HepG2 (cell line): ENCODE results near the gene GRAMD1A. TPM values are rescaled to one million over a fixed set of nuclear protein-coding genes. Genes with fewer than 3 reads are reported as not detected.
A peak's percentile ranks its signal among the peaks of the same experiment; 100 is the strongest.

Experiments used
- ARID2 ChIP-seq: sonication (generic); formaldehyde crosslinking; IDR thresholded peaks from 2 replicates; pipeline ENCODE4 v1.8.1; 2022; ENCODE audit warnings: mild to moderate bottlenecking, missing genetic modification reagents, borderline replicate concordance
- ARNT ChIP-seq: fragments of 450-650 bp; IDR thresholded peaks from 2 replicates; pipeline ENCODE4 v1.6.1; 2017
- BORCS8-MEF2B ChIP-seq: sonication (generic); formaldehyde crosslinking; IDR thresholded peaks from 2 replicates; pipeline ENCODE4 v1.8.0; 2022; ENCODE audit warnings: mild to moderate bottlenecking, missing genetic modification reagents
- CAMTA2 ChIP-seq: sonication (generic); formaldehyde crosslinking; IDR thresholded peaks from 2 replicates; pipeline ENCODE4 v1.4.0; 2020; ENCODE audit warnings: mild to moderate bottlenecking, missing genetic modification reagents, borderline replicate concordance
- HBP1 ChIP-seq: IDR thresholded peaks from 2 replicates; pipeline ENCODE4 v1.6.1; 2016; ENCODE audit warnings: low read depth, control low read depth
- NFYB ChIP-seq: sonication (generic); formaldehyde crosslinking; IDR thresholded peaks from 2 replicates; pipeline ENCODE4 v1.4.0; 2020; ENCODE audit warnings: missing genetic modification reagents
- POLR2AphosphoS5 ChIP-seq: IDR thresholded peaks from 2 replicates; pipeline ENCODE4 v1.6.1; 2012; ENCODE audit warnings: low read depth, low read length
- RBFOX2 ChIP-seq: fragments of 200-400 bp; formaldehyde crosslinking; IDR thresholded peaks from 2 replicates; pipeline ENCODE4 v1.6.1; 2017; ENCODE audit warnings: low read depth, mild to moderate bottlenecking, low read length
- RXRB ChIP-seq: IDR thresholded peaks from 2 replicates; pipeline ENCODE4 v1.6.1; 2016; ENCODE audit warnings: borderline replicate concordance, missing genetic modification reagents, missing compliant biosample characterization
- SNRNP70 ChIP-seq: fragments of 200-400 bp; formaldehyde crosslinking; IDR thresholded peaks from 2 replicates; pipeline ENCODE4 v1.6.1; 2017; ENCODE audit warnings: mild to moderate bottlenecking, low read depth, low read length, moderate library complexity
- TFDP2 ChIP-seq: sonication (generic); formaldehyde crosslinking; IDR thresholded peaks from 2 replicates; pipeline ENCODE4 v1.4.0; 2020; ENCODE audit warnings: missing genetic modification reagents
- ZBTB1 ChIP-seq: sonication (generic); formaldehyde crosslinking; IDR thresholded peaks from 2 replicates; pipeline ENCODE4 v1.4.0; 2020; ENCODE audit warnings: missing genetic modification reagents, borderline replicate concordance
- ZBTB49 ChIP-seq: sonication (generic); formaldehyde crosslinking; IDR thresholded peaks from 2 replicates; pipeline ENCODE4 v1.4.0; 2020; ENCODE audit warnings: missing genetic modification reagents, borderline replicate concordance
- ZFYVE20 ChIP-seq: sonication (generic); formaldehyde crosslinking; IDR thresholded peaks from 2 replicates; pipeline ENCODE4 v1.8.0; 2023; ENCODE audit warnings: low read depth, mild to moderate bottlenecking, moderate library complexity, missing genetic modification reagents, borderline replicate concordance
- ZNF430 ChIP-seq: sonication (generic); formaldehyde crosslinking; IDR thresholded peaks from 2 replicates; pipeline ENCODE4 v1.9.0; 2021; ENCODE audit warnings: mild to moderate bottlenecking, missing genetic modification reagents
- ZNF543 ChIP-seq: sonication (generic); formaldehyde crosslinking; IDR thresholded peaks from 2 replicates; pipeline ENCODE4 v1.4.0; 2020; ENCODE audit warnings: mild to moderate bottlenecking, missing genetic modification reagents
- ZNF563 ChIP-seq: sonication (generic); formaldehyde crosslinking; IDR thresholded peaks from 2 replicates; pipeline ENCODE4 v1.8.0; 2022; ENCODE audit warnings: mild to moderate bottlenecking, moderate library complexity, missing genetic modification reagents
- ZNF614 ChIP-seq: IDR thresholded peaks from 2 replicates; pipeline ENCODE4 v1.6.1; 2018; ENCODE audit warnings: missing biosample characterization, missing genetic modification reagents, inconsistent platforms, borderline replicate concordance
- ZNF619 ChIP-seq: sonication (generic); formaldehyde crosslinking; IDR thresholded peaks from 2 replicates; pipeline ENCODE4 v1.4.0; 2020; ENCODE audit warnings: mild to moderate bottlenecking, missing genetic modification reagents
- ZNF678 ChIP-seq: sonication (generic); formaldehyde crosslinking; IDR thresholded peaks from 2 replicates; pipeline ENCODE4 v1.4.0; 2020; ENCODE audit warnings: mild to moderate bottlenecking, missing genetic modification reagents
- ZNF710 ChIP-seq: sonication (generic); formaldehyde crosslinking; IDR thresholded peaks from 2 replicates; pipeline ENCODE4 v1.5.0; 2020; ENCODE audit warnings: mild to moderate bottlenecking, missing genetic modification reagents, borderline replicate concordance
- ZNF777 ChIP-seq: sonication (generic); formaldehyde crosslinking; IDR thresholded peaks from 2 replicates; pipeline ENCODE4 v1.4.0; 2020; ENCODE audit warnings: missing genetic modification reagents
- polyA plus RNA-seq, 8 experiments: library from polyadenylated mRNA; depleted of rRNA in 3 of 8; stranded (reverse) in 7 of 8; unstranded in 1 of 8; fragments of >200 nt; fragmentation: Illumina TruSeq in 4 of 8; extraction: Trizol in 4 of 8; gene quantifications; 2 replicates each; pipeline versions ENCODE4 v1.2.1 to v1.2.3, GENCODE V29; 2011 to 2016; ENCODE audit warnings: low read depth in 4 of 8, missing spikeins in 1 of 8, mixed read lengths in 1 of 8; ENCODE audit not compliant: insufficient read depth in 1 of 8
- total RNA-seq, 5 experiments: library from RNA; depleted of rRNA; stranded (reverse); fragments of >200 nt; fragmentation: Illumina TruSeq; extraction: Trizol; gene quantifications; 2 replicates each; pipeline ENCODE4 v1.2.3, GENCODE V29; 2016; ENCODE audit warnings: low read depth in 1 of 5

GRAMD1A gene
- total and polyA plus RNA-seq, 2 of the 13 experiments (the other 11 are each of a cell fraction or from before 2014, with no cell fraction given): 14.7 to 181 TPM

GRCh38 chr19:34962687-34963572 lies 37.2 kb upstream of the GRAMD1A start (continued):
- TF ChIP-seq ZNF710 (CRISPR knock-in tag): peak; percentile 20; the same call in 1 of the 2 replicates
- 0 out of 2 replicates have a peak, but pooled peaks have one; percentile 10 for TF ChIP-seq NFYB (CRISPR knock-in tag)
- 0 out of 2 replicates have a peak, but pooled peaks have one; percentile 49 for TF ChIP-seq CAMTA2 (CRISPR knock-in tag)
- TF ChIP-seq ZNF614 (CRISPR knock-in tag): 0 out of 2 replicates have a peak, but pooled peaks have one; percentile 10
- TF ChIP-seq SNRNP70: no peak
- peak; percentile 72; the same call in 1 of the 2 replicates for TF ChIP-seq ZNF430 (CRISPR knock-in tag)
- peak; percentile 42; the same call in 1 of the 2 replicates for TF ChIP-seq TFDP2 (CRISPR knock-in tag)
- TF ChIP-seq ZNF619 (CRISPR knock-in tag): no peak
- TF ChIP-seq ZNF678 (CRISPR knock-in tag): 0 out of 2 replicates have a peak, but pooled peaks have one; percentile 64
- no peak for TF ChIP-seq ZBTB1
- no peak for TF ChIP-seq ARNT
- no peak for TF ChIP-seq ZBTB49
- peak; percentile 14; the same call in 1 of the 2 replicates for TF ChIP-seq ARID2 (CRISPR knock-in tag)
- TF ChIP-seq POLR2AphosphoS5: no peak
- TF ChIP-seq BORCS8-MEF2B (CRISPR knock-in tag): peak; percentile 11; the same call in 1 of the 2 replicates
- 0 out of 2 replicates have a peak, but pooled peaks have one; percentile 47 for TF ChIP-seq RBFOX2
- TF ChIP-seq ZNF563: 0 out of 2 replicates have a peak, but pooled peaks have one; percentile 43
- peak; percentile 42; the same call in 1 of the 2 replicates for TF ChIP-seq ZNF543 (CRISPR knock-in tag)
- TF ChIP-seq ZFYVE20 (CRISPR knock-in tag): no peak
- 0 out of 2 replicates have a peak, but pooled peaks have one; percentile 3 for TF ChIP-seq RXRB (CRISPR knock-in tag)
- 0 out of 2 replicates have a peak, but pooled peaks have one; percentile 30 for TF ChIP-seq HBP1 (CRISPR knock-in tag)
- TF ChIP-seq ZNF777 (CRISPR knock-in tag): no peak
